GM12875 (cell line): ENCODE measurements around the gene CSNK1G2.

Experiments
- H3K4me3 ChIP-seq: one replicate; pipeline ENCODE4 v1.5.1; 2011; ENCODE audit warnings: low read depth, low read length, control low read depth
- TF ChIP-seq, protein P1 (sequence below): IDR thresholded peaks from 2 replicates; pipeline ENCODE4 v1.5.1; 2011; ENCODE audit warnings: low read depth, mild to moderate bottlenecking, control low read depth, inconsistent platforms, low read length, moderate library complexity, borderline replicate concordance; ENCODE audit not compliant: insufficient read depth

CSNK1G2 gene

DNA sequence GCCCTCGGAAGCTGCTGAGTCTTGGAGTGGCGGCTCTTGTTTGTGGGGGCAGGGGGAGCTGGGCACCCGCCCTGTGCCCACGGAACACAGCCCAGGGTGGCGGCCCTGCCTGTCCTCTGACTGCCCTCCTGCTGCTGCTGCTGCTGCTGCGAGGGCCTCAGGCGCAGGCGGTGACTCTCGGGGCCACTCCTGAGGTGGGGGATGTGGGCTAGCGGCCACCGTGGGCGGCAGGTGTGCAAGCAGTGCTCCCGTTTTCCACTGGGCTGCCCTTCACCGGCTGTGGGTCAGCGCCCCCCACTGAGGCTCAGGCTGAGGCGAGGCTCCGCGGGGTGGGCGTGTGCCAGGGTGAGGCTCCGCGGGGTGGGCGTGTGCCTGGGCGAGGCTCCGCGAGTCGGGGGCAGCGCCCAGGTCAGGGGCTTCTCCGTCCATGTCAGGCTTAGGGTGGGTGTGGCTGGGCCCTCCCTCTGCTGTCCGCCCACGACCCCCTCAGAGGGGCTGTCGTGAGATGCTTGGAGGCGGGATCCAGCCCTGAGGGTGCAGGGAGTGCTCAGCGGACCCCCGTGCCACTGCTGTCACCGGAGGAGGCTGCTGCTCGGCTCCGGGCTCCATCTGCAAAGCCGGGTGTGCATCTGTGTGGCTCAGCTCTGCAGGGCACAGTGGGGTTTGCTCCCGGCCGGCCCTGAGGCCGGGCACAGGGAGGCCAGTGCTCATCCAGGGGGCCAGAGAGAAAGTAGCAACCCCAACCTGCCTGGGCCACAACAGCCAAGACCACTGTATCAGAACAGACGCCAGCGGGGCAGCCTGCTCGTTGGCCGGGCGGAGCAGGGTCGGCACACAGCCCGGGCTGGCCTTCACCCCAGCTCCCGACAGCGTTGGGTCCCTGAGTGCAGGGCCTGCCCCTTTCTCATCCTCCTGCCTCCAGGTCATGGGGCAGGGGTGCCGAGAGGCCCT, 14.5 kb downstream of the CSNK1G2 start:
- H3K4me3 ChIP-seq: no peak overlapping the region

DNA sequence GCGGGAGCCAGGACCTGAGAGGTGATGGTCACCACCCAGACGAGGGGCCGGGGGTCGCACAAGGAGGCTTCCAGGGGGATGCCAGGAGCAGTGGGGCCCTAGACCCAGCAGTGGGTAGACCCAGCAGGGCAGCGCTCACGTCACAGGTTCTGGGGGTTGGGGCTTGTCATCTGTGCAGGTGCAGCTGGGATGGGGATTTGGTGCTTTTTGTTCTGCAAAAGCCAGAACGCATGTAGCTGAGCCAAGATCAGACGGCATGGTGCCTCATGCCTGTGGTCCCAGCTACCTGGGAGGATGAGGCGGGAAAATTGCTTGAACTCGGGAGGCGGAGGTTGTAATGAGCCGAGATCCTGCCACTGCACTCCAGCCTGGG, 15.1 kb downstream of the CSNK1G2 start:
- TF ChIP-seq, protein P1, sequence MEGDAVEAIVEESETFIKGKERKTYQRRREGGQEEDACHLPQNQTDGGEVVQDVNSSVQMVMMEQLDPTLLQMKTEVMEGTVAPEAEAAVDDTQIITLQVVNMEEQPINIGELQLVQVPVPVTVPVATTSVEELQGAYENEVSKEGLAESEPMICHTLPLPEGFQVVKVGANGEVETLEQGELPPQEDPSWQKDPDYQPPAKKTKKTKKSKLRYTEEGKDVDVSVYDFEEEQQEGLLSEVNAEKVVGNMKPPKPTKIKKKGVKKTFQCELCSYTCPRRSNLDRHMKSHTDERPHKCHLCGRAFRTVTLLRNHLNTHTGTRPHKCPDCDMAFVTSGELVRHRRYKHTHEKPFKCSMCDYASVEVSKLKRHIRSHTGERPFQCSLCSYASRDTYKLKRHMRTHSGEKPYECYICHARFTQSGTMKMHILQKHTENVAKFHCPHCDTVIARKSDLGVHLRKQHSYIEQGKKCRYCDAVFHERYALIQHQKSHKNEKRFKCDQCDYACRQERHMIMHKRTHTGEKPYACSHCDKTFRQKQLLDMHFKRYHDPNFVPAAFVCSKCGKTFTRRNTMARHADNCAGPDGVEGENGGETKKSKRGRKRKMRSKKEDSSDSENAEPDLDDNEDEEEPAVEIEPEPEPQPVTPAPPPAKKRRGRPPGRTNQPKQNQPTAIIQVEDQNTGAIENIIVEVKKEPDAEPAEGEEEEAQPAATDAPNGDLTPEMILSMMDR: no peak
- H3K4me3 ChIP-seq: no peak overlapping the region

More for the DNA sequence above, 14.5 kb downstream of the CSNK1G2 start:
- TF ChIP-seq, protein P1: no peak

DNA sequence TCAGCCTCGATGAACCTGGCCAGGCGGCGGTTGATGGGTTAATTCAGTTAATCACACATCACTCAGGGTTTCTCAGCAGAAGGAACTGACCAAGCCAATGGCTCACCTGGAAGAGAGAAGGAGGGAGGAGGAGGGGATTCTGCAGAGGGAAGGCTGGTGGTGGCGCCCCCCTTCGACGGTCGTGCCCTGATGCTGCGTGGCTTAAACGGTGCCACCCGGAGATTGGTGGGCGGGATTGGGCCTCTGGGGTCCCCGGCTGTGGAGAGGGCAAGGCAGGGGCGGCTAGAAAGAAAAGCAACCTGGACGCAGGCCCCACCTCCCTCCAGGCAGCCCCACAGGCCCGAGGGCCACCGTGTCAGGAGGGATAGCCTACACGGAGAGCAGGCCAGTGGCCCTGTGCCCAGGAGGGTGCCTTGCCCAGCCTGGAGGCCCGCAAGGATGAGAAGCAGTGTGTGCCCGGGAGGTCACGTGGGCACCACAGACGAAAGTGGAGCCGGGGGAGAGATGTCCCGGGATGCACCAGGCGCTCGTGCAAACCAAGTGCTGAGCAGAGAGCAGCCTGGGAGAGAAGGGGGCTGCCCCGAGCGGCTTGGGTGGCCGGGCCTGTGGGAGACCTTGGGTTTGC, 16.0 kb downstream of the CSNK1G2 start:
- no peak overlapping the region for H3K4me3 ChIP-seq
- TF ChIP-seq, protein P1: no peak

DNA sequence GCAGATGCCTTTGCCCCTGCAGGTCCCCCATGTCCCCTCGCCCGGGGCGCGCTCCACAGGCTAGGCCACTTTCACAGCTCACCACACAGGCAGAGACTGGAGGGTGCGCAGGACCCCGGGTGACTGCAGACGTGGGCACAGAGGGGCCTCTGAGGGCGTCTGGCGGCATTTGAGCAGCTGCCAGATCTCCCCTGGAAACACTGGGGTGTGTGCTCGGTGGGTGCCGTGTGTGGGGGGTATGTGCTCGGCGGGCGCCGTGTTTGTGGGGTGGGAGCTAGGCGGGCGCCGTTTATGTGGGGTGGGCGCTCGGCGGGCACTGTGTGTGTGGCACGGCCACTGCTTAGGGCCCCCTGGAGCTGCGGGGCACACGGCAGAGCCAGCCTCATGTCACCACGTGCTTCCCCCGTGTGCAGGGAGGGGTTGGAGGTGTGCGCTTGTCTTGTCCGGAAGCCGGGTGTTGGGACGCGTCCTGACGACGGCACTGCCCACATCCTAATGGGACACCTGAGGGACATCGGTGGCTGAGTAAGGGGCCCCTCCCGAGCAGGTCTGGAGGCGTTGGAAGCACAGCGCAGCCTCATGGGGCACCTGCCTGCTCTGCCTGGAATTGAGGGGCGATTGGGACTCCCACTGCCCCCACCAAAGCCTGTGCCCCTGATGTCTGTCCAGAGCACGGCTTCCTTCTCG, 16.7 kb downstream of the CSNK1G2 start:
- H3K4me3 ChIP-seq: no peak overlapping the region
- TF ChIP-seq, protein P1: no peak

DNA sequence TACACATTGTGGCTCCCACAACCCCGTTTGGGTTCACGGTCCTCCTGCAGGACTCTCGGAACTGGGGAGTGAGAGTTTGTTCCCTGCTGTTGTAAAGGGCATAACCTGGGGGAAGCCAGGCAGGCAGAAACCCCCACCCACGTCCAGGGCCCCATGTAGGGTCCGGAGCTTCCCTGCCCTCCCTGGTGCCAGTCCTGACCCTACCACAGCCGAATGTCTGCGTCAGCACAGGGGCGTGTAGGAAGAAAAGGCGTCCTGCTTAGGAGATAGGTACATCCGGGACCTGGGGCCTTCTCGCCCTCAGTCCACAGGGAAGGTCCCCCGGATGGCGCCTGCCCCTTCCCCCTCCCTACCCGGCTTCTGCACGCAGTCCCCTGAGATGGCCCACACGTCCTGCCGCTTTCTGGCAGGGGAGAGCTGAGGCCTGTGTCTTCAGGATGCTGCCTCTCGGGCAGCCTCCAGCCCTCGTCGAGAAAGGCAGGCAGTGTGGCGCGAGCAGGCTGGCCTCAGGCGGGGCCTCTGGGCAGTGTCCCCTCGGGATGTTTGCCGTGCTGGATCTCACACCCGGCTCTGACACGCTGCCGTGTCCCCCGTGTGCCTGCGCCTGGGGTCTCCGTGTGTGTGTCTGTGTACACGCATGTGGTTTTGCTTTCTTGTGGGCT, 19.1 kb downstream of the CSNK1G2 start:
- H3K4me3 ChIP-seq: no peak overlapping the region

More for the DNA sequence above, 19.1 kb downstream of the CSNK1G2 start:
- TF ChIP-seq, protein P1: no peak
